Fibroblast of upper back skin (primary cell): Measurements from ENCODE around the gene MTO1.
"Not testable (repeated sequence)": the region's sequence is repeated elsewhere in the genome, so short reads cannot be mapped to it uniquely, and the experiment has no call there.

Source experiments
- DNase-seq: peaks from one replicate; pipeline ENCODE4 v3.0.0-alpha.2; 2013

The MTO1 gene

GRCh38 chr6:73534628-73535027 is 73.1 kb downstream of the MTO1 start:
- DNase-seq = no peak

DNA sequence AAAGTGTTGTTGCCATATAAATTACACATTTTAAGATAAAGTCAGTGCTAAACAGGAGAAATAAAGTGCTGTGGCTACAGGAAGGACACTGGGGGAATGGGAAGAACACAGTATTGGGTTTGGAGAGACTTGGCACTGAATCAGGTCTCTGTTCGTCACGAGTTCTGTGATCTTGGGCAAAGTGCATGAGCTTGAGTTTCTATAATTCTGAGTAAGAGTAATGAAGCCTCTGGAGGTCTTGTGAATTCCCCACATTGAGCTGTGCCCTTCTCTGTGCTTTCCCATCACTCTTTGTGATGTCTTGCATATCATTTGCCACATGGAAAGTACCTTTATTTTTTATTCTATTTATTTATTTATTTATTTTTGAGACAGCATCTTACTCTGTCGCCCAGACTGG is 76.1 kb downstream of the MTO1 start:
- no peak for DNase-seq

DNA sequence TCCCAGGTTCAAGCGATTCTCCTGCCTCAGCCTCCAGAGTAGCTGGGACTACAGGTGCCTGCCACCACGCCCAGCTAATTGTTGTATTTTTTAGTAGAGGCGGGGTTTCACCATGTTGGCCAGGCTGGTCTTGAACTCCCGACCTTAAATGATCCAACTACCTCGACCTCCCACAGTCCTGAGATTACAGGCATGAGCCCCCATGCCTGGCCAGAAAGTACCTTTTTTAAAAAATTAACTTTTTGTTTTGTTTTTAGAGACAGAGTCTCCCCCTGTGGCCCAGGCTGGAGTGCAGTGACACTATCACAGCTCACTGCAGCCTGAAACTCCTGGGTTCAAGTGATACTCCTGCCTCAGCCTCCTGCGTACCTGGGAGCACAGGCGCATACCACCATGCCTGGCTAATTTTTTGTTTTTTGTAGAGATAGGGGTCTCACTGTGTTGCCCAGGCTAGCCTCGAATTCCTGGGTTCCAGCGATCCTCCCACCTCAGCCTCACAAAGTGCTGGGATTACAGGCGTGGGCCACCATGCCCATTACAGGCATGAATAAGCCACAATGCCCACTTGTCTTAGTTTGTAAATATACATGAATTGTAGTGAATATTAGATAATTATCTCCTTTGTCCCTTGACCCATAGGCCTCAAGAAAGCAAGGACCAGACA is 76.7 kb downstream of the MTO1 start:
- no peak for DNase-seq

GRCh38 chr6:73542481-73542880 is 80.9 kb downstream of the MTO1 start:
- DNase-seq = not testable (repeated sequence)

GRCh38 chr6:73542891-73543290 is 81.4 kb downstream of the MTO1 start:
- DNase-seq = no peak

DNA sequence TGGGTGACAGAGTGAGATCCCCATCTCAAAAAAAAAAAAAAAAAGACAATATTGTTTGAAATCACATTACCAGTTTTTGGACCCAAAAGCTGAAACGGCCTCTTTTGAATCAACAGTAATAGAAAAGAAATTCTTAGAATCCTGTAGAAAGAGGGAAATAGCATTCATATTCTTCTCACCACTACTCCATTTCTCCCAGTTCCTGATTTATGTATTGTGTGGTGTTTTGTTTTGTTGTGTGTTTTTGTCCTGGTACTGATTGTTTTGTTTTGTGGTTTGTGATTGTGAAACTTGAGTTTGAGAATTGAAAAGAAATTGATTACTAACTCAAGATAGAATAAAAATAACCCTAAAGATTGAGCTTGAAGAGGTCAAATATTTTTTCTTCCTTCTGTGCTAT is 85.5 kb downstream of the MTO1 start:
- DNase-seq = no peak

- DNase-seq = no peak
These were observed 87.2 kb downstream of the MTO1 start for GRCh38 chr6:73548458-73549446.

- DNase-seq = not testable (repeated sequence)
These were observed 89.6 kb downstream of the MTO1 start for GRCh38 chr6:73551115-73551514.

- DNase-seq = not testable (repeated sequence)
These were observed 93.9 kb downstream of the MTO1 start for GRCh38 chr6:73555380-73555949.

DNA sequence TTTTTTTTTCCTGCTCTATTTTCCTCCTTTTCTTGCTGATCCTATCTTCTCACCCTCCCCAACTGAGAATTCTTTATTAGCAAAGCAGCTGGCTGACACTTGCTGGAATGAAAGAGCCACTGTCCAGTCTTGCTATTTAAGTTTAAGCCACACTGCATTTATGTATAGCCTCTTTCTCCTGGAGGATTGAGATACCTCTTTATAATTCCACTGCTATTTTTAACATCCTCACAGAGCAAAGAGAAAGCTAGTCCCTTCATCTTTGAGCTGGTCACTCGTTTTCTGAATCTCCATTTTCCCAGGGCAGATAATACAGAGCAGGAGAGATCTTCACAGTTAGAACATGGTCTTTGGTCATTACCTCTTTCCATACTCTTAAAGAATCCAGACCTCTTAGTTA is 95.3 kb downstream of the MTO1 start:
- no peak for DNase-seq
